ENCODE data around the gene GPC5.

GPC5 gene

DNA sequence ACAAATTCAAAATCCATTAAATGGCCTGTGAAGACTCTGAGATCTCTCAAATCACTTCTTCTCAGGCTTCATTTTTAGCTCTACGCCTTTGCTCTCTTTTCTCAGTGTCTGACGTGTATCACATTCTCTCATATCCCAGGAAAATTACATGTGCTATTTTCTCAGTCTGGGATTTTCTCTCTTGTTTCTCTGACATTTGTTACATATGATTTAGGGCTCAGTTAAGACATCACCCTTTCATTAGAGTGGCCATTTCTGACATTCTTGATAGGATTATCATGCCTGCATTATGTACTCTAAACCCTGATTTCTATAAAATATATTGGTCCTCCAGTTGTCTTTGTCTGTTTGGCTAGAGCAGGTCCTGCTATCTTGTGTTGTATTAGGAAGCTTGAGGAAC lies 136.6 kb downstream of the GPC5 start:
- CTCF ChIA-PET: no interaction called here
- POLR2A ChIA-PET: no interaction called here
- TF ChIP-seq, protein P1, sequence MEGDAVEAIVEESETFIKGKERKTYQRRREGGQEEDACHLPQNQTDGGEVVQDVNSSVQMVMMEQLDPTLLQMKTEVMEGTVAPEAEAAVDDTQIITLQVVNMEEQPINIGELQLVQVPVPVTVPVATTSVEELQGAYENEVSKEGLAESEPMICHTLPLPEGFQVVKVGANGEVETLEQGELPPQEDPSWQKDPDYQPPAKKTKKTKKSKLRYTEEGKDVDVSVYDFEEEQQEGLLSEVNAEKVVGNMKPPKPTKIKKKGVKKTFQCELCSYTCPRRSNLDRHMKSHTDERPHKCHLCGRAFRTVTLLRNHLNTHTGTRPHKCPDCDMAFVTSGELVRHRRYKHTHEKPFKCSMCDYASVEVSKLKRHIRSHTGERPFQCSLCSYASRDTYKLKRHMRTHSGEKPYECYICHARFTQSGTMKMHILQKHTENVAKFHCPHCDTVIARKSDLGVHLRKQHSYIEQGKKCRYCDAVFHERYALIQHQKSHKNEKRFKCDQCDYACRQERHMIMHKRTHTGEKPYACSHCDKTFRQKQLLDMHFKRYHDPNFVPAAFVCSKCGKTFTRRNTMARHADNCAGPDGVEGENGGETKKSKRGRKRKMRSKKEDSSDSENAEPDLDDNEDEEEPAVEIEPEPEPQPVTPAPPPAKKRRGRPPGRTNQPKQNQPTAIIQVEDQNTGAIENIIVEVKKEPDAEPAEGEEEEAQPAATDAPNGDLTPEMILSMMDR (IDR thresholded peaks at IDR 0.05; ENCODE audit: control extremely low read depth, extremely low read depth, low read depth, missing control alignments): no peak
- DNase-seq (ENCODE audit: extremely low spot score): no peak

DNA sequence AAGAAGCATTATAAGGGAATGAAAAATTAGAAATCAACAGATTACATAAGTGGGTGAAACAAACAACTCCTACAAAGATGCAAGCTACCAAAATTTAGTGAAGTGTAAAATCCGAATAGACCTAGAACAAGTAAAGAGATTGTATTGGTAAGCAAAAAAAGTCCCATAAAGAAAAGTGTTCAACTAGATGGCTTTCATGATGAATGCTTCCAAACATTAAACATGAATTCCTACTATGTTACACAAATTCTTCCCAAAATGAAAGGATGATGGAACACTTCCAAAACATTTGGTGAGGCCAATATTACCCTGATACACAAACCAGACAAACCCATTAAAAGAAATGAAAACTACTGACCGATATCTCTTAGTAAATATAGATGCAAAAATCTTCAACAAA lies 139.0 kb downstream of the GPC5 start:
- CTCF ChIA-PET: interaction anchor here (0.8 kb wide), 3 partner anchors 8 to 23 kb away, joined by 3 read pairs; no protein-coding TSS in a partner anchor
- POLR2A ChIA-PET: no interaction called here
- DNase-seq (ENCODE audit: extremely low spot score): no peak
- TF ChIP-seq, protein P1 (IDR thresholded peaks at IDR 0.05; ENCODE audit: control extremely low read depth, extremely low read depth, low read depth, missing control alignments): no peak

DNA sequence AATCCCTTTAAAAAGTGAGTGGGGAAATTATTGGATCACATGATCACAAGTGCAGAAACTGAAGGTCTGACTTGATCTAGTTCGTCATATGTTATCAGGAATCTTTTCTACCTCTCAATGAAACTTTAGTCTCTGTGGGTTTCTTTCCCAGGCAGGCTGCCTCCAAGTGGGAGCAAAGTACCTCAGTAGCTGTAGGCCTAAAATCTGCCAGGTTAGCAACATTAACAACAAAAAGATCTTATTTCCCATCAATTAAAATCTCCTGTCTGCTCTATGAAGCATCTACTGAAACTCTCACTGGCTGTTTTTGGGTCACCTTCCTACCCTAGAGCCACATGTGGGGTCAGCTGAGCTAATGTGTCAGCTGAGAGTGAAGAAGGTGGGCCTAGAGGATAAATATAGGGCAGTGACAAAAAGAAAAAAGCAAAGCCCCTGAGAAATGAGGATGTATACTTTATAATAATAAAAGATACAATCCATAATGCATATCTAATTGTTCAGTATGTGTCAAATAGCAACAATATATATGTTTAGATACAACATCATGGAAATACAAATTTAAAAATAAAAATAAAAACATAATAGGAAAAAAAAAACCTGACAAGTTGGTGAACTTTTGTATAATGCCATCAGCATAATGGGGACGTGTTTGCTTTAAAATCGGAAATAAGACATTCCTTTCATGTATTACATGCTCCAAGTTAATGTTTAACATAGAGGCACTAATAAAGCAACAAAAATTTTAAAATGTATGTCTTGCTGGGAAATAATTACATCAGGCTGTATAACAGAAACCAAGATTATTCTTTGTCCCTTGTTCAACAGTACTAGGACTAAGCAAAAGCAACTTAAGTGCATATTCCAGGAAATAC lies 141.1 kb downstream of the GPC5 start:
- no peak for DNase-seq (ENCODE audit: extremely low spot score)
- CTCF ChIA-PET: interaction anchor here (1.1 kb wide), 1 partner anchor 8 kb away, joined by 5 read pairs; no protein-coding TSS in a partner anchor
- TF ChIP-seq, protein P1 (IDR thresholded peaks at IDR 0.05; ENCODE audit: control extremely low read depth, extremely low read depth, low read depth, missing control alignments): no peak
- POLR2A ChIA-PET: interaction anchor here (0.7 kb wide), 1 partner anchor 84 kb away, joined by 4 read pairs; no protein-coding TSS in a partner anchor

DNA sequence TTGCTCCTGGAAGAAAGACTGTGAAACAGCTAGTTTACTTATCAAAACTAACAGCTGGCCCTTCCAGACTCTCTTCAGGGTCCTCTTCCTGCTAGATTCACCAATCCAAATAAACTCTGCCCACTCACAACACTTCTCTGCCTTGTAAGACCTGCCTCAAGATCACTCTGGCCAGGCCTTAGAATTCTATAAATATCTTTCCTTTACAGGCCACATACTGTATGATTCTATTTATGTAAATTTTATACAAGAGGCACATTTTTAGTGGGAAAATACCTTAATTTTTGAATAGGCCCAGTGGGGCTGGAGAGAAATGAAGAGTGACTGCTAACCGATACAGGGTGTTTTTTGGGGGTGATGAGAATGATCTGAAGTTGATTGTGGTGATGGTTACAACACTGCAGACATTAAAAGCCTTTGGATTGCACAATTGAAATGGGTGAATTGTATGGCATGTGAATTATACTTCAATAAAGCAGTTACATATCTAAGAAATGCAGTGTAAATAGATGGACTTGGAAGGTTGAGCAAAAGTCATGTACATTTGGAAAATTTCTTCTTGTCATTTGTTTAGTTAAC lies 141.8 kb downstream of the GPC5 start:
- POLR2A ChIA-PET: no interaction called here

DNA sequence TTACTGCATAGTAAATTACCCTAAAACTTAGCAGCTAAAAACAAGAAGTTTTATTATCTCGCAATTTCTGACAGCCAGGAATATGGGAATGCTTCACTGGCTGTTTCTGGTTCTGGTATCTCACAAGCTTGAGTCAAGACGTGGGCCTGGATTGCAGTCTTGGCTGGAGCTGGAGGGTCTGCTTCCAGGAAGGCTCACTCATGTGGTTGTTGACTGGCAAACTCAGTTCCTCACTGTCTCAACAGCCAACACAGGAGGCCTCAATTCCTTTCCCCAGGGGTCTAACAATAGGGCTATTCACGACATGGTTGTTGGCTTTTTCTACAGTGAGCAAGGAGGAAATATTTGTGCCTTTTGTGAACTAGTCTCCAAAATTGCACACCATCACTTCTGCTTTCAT lies 146.3 kb downstream of the GPC5 start:
- ChIA-PET POLR2A (no interaction called here), CTCF (no interaction called here)
- DNase-seq (ENCODE audit: extremely low spot score): no peak
- TF ChIP-seq, protein P1 (IDR thresholded peaks at IDR 0.05; ENCODE audit: control extremely low read depth, extremely low read depth, low read depth, missing control alignments): no peak

More for the DNA sequence above, 141.8 kb downstream of the GPC5 start:
- TF ChIP-seq, protein P1 (IDR thresholded peaks at IDR 0.05; ENCODE audit: control extremely low read depth, extremely low read depth, low read depth, missing control alignments): no peak
- CTCF ChIA-PET: interaction anchor here (1.1 kb wide), 1 partner anchor 9 kb away, joined by 5 read pairs; no protein-coding TSS in a partner anchor
- no peak for DNase-seq (ENCODE audit: extremely low spot score)

DNA sequence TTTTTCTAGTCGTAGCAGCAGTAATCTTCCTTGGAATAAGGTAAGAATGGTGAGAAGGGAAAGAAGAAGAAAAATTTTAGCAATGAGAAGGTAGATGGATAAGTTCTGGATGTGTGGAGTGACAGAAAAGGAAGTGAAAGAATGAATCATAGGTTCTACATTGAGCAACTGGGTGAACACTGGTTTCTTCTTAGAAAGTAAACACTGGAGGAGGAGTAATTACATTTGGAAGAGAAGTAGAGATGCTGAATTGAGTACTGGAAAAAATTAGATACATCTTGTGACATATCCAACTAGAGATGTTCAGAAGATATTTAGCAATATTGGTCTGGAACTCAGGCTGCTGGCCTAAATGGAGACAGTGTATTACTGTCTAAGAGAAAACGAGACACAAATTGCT lies 148.5 kb downstream of the GPC5 start:
- ChIA-PET CTCF (no interaction called here), POLR2A (no interaction called here)
- no peak for DNase-seq (ENCODE audit: extremely low spot score)
- TF ChIP-seq, protein P1 (IDR thresholded peaks at IDR 0.05; ENCODE audit: control extremely low read depth, extremely low read depth, low read depth, missing control alignments): no peak

All from GM10248 (cell line).